WERI-Rb-1 (cell line): ENCODE data around the gene PSMF1.

Experiments
- DNase-seq: peaks from one replicate; pipeline ENCODE4 v3.0.0-alpha.2; 2020
- H3K27ac ChIP-seq: fragments of 250-450 bp; sonication (Bioruptor Pico); 2 replicates; pipeline ENCODE4 v1.5.1; 2020; ENCODE audit warnings: mild to moderate bottlenecking, moderate library complexity
- H3K27me3 ChIP-seq: fragments of 250-450 bp; sonication (Bioruptor Pico); 2 replicates; pipeline ENCODE4 v1.5.1; 2021; ENCODE audit warnings: mild to moderate bottlenecking, low read depth, moderate library complexity; ENCODE audit not compliant: insufficient read depth, severe bottlenecking
- H3K36me3 ChIP-seq: fragments of 250-450 bp; sonication (Bioruptor Pico); 2 replicates; pipeline ENCODE4 v1.5.1; 2020; ENCODE audit warnings: mild to moderate bottlenecking, moderate library complexity
- H3K4me3 ChIP-seq: 2 replicates; pipeline ENCODE4 v1.5.1; 2011; ENCODE audit warnings: low read depth, mild to moderate bottlenecking, control low read depth, low read length
- H3K9me3 ChIP-seq: fragments of 250-450 bp; sonication (Bioruptor Pico); 2 replicates; pipeline ENCODE4 v1.5.1; 2021; ENCODE audit warnings: mild to moderate bottlenecking, moderate library complexity; ENCODE audit not compliant: severe bottlenecking
- TF ChIP-seq, protein P1 (sequence below): IDR thresholded peaks from 2 replicates; pipeline ENCODE4 v1.5.1; 2011; ENCODE audit warnings: low read depth, mild to moderate bottlenecking, control low read depth, inconsistent platforms, low read length

Gene PSMF1

DNA sequence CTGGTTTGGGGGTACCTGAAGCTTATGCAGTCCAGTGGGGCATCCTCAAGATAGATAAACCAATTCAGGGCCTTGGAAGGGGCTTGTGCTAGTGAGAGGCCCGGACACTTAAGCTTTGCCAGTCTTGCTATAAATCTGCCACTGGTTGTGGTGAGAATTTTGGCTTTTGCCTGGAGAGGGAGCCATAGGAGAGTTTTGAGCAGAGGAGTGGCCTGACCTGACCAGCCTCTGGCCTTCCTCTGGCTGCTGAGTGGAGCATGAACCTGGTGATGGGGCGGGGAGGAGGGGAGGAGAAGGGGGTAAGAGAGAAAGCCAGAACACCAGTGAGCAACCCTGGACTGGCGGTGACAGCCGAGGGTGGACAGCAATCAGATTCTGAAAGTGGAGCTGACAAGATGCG lies 59.3 kb downstream of the PSMF1 start:
- no peaks in the 10 kb centered on the region for H3K27me3 ChIP-seq
- peak; percentile 27 for DNase-seq
- no peak overlapping the region for H3K27ac ChIP-seq
- no peaks in the 10 kb centered on the region for H3K9me3 ChIP-seq
- no peak overlapping the region for H3K4me3 ChIP-seq
- TF ChIP-seq, protein P1, sequence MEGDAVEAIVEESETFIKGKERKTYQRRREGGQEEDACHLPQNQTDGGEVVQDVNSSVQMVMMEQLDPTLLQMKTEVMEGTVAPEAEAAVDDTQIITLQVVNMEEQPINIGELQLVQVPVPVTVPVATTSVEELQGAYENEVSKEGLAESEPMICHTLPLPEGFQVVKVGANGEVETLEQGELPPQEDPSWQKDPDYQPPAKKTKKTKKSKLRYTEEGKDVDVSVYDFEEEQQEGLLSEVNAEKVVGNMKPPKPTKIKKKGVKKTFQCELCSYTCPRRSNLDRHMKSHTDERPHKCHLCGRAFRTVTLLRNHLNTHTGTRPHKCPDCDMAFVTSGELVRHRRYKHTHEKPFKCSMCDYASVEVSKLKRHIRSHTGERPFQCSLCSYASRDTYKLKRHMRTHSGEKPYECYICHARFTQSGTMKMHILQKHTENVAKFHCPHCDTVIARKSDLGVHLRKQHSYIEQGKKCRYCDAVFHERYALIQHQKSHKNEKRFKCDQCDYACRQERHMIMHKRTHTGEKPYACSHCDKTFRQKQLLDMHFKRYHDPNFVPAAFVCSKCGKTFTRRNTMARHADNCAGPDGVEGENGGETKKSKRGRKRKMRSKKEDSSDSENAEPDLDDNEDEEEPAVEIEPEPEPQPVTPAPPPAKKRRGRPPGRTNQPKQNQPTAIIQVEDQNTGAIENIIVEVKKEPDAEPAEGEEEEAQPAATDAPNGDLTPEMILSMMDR, result peak; percentile 27; the same call in 1 of the 2 replicates
- no peaks in the 10 kb centered on the region; the same call in 1 of the 2 replicates for H3K36me3 ChIP-seq

DNA sequence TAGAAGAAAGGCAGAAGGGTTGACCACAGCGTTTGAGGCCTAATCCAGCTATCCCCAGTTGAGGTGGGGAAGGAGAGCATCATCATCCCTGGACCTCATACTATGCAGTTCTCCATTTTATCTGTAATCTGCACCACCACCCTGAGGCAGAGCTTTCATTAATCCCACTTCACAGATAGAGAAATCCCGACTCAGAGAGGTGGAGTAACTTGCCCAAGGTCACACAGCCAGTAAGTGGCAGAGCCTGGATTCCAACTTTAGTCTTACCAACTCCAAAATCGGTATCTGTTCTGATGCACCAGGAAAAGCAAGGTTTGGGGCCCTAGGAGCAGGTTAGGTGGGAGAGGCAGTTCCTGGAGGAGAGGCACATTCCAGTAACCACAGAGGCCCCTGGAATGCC lies 59.7 kb downstream of the PSMF1 start:
- Histone ChIP-seq H3K4me3 (no peak overlapping the region), H3K27me3 (no peaks in the 10 kb centered on the region), H3K36me3 (no peaks in the 10 kb centered on the region; the same call in 1 of the 2 replicates), H3K27ac (no peak overlapping the region), H3K9me3 (no peaks in the 10 kb centered on the region)
- TF ChIP-seq, protein P1, result no peak
- no peak for DNase-seq

DNA sequence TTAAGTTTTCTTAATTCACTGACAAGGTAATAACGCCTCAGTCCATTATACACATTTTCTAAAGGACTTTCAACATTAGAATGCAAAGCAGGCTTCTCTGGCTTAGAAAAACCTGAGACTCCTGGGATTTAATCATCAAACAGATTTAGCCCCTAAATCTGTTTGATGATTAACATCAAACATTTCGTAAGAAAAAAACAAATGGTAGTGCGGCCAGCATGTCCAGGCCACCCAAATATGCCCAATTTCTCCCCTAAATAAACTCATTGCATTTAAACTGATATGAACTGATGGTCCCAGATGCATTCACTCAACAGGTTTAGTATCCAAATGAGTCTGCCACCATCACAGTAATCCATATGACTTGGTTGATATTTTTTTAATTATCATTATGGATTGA lies 60.2 kb downstream of the PSMF1 start:
- TF ChIP-seq, protein P1, result no peak
- DNase-seq, result no peak
- Histone ChIP-seq H3K9me3 (no peaks in the 10 kb centered on the region), H3K36me3 (no peaks in the 10 kb centered on the region; the same call in 1 of the 2 replicates), H3K27me3 (peaks cover under 1% of the 10 kb centered on the region), H3K27ac (no peak overlapping the region), H3K4me3 (no peak overlapping the region)

DNA sequence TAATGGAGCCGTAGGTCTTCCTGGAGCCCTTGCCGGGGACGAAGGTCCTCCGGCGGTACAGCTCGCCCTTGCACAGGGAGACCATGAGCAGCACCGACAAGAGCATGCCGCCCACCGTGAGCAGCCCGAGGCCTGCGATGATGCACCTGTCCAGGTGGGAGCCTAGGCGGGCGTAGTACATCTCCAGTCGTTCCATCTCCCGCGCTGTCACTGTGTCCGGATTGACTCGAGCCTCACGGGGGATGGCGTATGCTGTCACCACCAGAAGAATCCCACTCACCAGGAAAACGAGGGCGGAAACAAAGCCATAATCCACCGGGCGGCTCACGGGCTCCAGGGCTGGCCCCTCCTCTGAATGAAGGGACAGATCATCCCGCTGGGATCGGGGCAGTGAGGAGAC lies 62.5 kb downstream of the PSMF1 start:
- no peak for DNase-seq
- no peaks in the 10 kb centered on the region for H3K9me3 ChIP-seq
- H3K27ac ChIP-seq, result no peak overlapping the region
- H3K36me3 ChIP-seq, result no peaks in the 10 kb centered on the region; the same call in 1 of the 2 replicates
- H3K27me3 ChIP-seq, result peaks cover 13% of the 10 kb centered on the region
- H3K4me3 ChIP-seq, result no peak overlapping the region
- TF ChIP-seq, protein P1, result no peak

DNA sequence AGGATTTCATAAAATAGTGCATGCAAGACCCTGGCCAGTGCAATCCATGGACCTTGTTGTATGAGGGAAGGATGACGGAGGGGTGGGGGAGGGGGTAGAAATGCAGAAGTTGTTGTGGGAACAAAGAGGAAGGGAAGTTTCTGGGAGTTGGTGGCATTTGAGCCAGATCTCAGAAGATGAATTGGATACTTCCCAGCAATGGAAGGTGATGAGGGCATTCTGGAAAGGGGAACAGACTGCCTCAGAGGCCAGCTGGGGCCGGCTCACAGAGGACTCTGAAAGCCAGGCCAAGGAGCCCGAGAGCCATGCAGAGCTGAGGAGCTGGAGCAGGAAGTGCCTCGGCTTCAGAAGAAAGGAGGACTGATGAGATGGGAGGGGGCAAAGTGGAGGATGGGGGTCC lies 63.7 kb downstream of the PSMF1 start:
- Histone ChIP-seq H3K27me3 (peaks cover 13% of the 10 kb centered on the region), H3K27ac (no peak overlapping the region), H3K9me3 (no peaks in the 10 kb centered on the region), H3K36me3 (no peaks in the 10 kb centered on the region), H3K4me3 (no peak overlapping the region)
- TF ChIP-seq, protein P1, result no peak
- no peak for DNase-seq

DNA sequence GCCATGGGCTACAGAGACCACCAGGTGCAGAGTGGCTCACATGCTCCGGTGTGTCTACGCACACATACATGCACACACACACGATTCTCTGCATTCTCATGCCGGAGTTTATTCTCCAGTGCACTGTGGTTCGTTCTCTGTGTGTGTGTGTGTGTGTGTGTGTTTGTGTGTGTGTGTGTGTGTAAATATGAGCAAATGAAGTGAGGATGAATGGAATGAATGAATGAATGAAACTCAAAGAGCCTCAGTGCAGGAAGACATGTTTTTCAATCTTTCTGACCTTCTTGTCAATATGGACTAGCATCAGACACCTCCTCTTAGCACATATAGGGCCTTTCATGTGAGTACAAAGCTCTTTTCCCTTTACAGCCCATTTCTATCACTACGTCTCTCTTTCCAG lies 64.8 kb downstream of the PSMF1 start:
- no peak overlapping the region for H3K27ac ChIP-seq
- H3K9me3 ChIP-seq, result no peaks in the 10 kb centered on the region
- peaks cover 13% of the 10 kb centered on the region for H3K27me3 ChIP-seq
- H3K36me3 ChIP-seq, result no peaks in the 10 kb centered on the region
- H3K4me3 ChIP-seq, result no peak overlapping the region
- no peak for DNase-seq
- TF ChIP-seq, protein P1, result no peak
